H1 (cell line): ENCODE data around the gene ZNF211. TPM values are rescaled to one million over a fixed set of nuclear protein-coding genes. Genes with fewer than 3 reads are reported as not detected.

Source experiments
- CHD7 ChIP-seq: fragments of 300-600 bp; sonication (generic); IDR thresholded peaks from 2 replicates; pipeline ENCODE4 v1.7.1; 2012; ENCODE audit warnings: low read length, moderate library complexity, mild to moderate bottlenecking, inconsistent platforms; ENCODE audit not compliant: insufficient replicate concordance
- EZH2 ChIP-seq: fragments of 200-600 bp; sonication (generic); IDR thresholded peaks from 2 replicates; pipeline ENCODE4 v1.7.1; 2012; ENCODE audit warnings: low read depth, mild to moderate bottlenecking, moderate library complexity, low read length, inconsistent platforms; ENCODE audit not compliant: severe bottlenecking
- GABPA ChIP-seq: IDR thresholded peaks from 2 replicates; pipeline ENCODE4 v1.6.1; 2011; ENCODE audit warnings: mild to moderate bottlenecking, low read length, moderate library complexity, borderline replicate concordance; ENCODE audit not compliant: insufficient read depth
- NRF1 ChIP-seq: IDR thresholded peaks from 2 replicates; pipeline ENCODE4 v1.6.1; 2011; ENCODE audit warnings: mild to moderate bottlenecking, low read depth, low read length, improper control_type of control experiment
- RXRA ChIP-seq: IDR thresholded peaks from 2 replicates; pipeline ENCODE4 v1.6.1; 2011; ENCODE audit warnings: low read depth, mild to moderate bottlenecking, low read length, moderate library complexity; ENCODE audit not compliant: insufficient read depth
- SP2 ChIP-seq: IDR thresholded peaks from 2 replicates; pipeline ENCODE4 v1.6.1; 2012; ENCODE audit warnings: mild to moderate bottlenecking, low read length, inconsistent platforms
- YY1 ChIP-seq: IDR thresholded peaks from 2 replicates; pipeline ENCODE4 v1.6.1; 2011; ENCODE audit warnings: low read depth, mild to moderate bottlenecking, low read length
- polyA plus RNA-seq, 7 experiments: library from polyadenylated mRNA; depleted of rRNA in 3 of 7; stranded (reverse) in 5 of 7; unstranded in 2 of 7; fragments of >200 nt in 5 of 7; fragments of 200-250 nt in 2 of 7; gene quantifications; 1 replicate in 5 of 7; 2 replicates in 1 of 7; 4 replicates in 1 of 7; pipeline versions ENCODE4 v1.2.1 to v1.2.3, GENCODE V29; 2011 to 2013; ENCODE audit warnings: missing spikeins in 2 of 7, mixed read lengths in 2 of 7
- total RNA-seq: library from RNA; stranded (reverse); fragmentation: NEBNext Ultra II Directional; extraction: Animal tissue kit (Norgen Biotek cat#: 25700); gene quantifications from 2 replicates; pipeline ENCODE4 v1.2.1, GENCODE V29; 2021
- TF ChIP-seq, protein P1 (sequence below): IDR thresholded peaks from 2 replicates; pipeline ENCODE4 v1.6.1; 2012; ENCODE audit warnings: inconsistent platforms

Gene ZNF211
- total and polyA plus RNA-seq, 2 of the 8 experiments (the other 6 are each of a cell fraction or from before 2014, with no cell fraction given), result 7.5 to 15.7 TPM

DNA sequence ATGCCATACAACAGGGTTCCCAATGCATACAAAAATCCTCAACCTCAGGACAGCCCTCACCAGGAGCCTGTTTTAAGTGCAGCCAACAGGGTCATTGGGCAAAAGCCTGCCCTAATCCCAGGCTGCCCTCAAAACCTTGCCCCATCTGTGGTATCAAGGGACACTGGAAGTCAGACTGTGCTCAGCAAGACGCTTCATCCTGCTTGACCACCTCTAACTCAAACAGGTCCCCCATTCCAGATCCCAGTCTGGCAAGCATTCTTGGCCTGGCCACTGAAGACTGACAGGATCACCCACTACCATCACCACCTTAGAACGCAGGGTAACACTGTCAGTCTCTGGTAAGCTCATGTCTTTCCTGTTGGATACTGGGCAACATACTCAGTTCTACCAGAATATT lies 20.7 kb downstream of the ZNF211 start (continued):
- TF ChIP-seq CHD7 (no peak), NRF1 (no peak), YY1 (no peak), EZH2 (no peak), RXRA (no peak), GABPA (no peak), SP2 (no peak)
- TF ChIP-seq, protein P1, sequence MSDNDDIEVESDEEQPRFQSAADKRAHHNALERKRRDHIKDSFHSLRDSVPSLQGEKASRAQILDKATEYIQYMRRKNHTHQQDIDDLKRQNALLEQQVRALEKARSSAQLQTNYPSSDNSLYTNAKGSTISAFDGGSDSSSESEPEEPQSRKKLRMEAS, result no peak
- TF ChIP-seq, all 59 proteins: peak for 0
